Measurements from ENCODE around the gene MAN1A2.
A peak's percentile ranks its signal among the peaks of the same experiment; 100 is the strongest.
"Not testable (repeated sequence)": the region's sequence is repeated elsewhere in the genome, so short reads cannot be mapped to it uniquely, and the experiment has no call there.

MAN1A2 gene

GRCh38 chr1:117501281-117501680 lies 134.0 kb downstream of the MAN1A2 start:
- DNase-seq: no peak

GRCh38 chr1:117511273-117511672 lies 144.0 kb downstream of the MAN1A2 start:
- DNase-seq: no peak

GRCh38 chr1:117512728-117513321 lies 145.6 kb downstream of the MAN1A2 start:
- DNase-seq: no peak

GRCh38 chr1:117523111-117523510 lies 155.9 kb downstream of the MAN1A2 start:
- DNase-seq: no peak

GRCh38 chr1:117527074-117527473 lies 159.8 kb downstream of the MAN1A2 start:
- no peak for DNase-seq

GRCh38 chr1:117527566-117528102 lies 160.4 kb downstream of the MAN1A2 start:
- DNase-seq: no peak

GRCh38 chr1:117529683-117530082 lies 162.4 kb downstream of the MAN1A2 start:
- DNase-seq: no peak

GRCh38 chr1:117531222-117531621 lies 164.0 kb downstream of the MAN1A2 start:
- DNase-seq: no peak

- peak; percentile 40 for DNase-seq
Observed at GRCh38 chr1:117534995-117535467, 167.8 kb downstream of the MAN1A2 start.

- DNase-seq: no peak
Observed at GRCh38 chr1:117535821-117536220, 168.6 kb downstream of the MAN1A2 start.

GRCh38 chr1:117537291-117537920 lies 170.2 kb downstream of the MAN1A2 start:
- DNase-seq: no peak

- DNase-seq: no peak
Observed at GRCh38 chr1:117540532-117540931, 173.3 kb downstream of the MAN1A2 start.

- DNase-seq: no peak
Observed at GRCh38 chr1:117541003-117541402, 173.8 kb downstream of the MAN1A2 start.

- no peak for DNase-seq
Observed at GRCh38 chr1:117541585-117541984, 174.3 kb downstream of the MAN1A2 start.

GRCh38 chr1:117544509-117545109 lies 177.4 kb downstream of the MAN1A2 start:
- no peak for DNase-seq

GRCh38 chr1:117546467-117546866 lies 179.2 kb downstream of the MAN1A2 start:
- no peak for DNase-seq

GRCh38 chr1:117553471-117553870 lies 186.2 kb downstream of the MAN1A2 start:
- no peak for DNase-seq

GRCh38 chr1:117555806-117556205 lies 188.6 kb downstream of the MAN1A2 start:
- no peak for DNase-seq

- DNase-seq: no peak
Observed at GRCh38 chr1:117556341-117556740, 189.1 kb downstream of the MAN1A2 start.

- no peak for DNase-seq
Observed at GRCh38 chr1:117556976-117557375, 189.7 kb downstream of the MAN1A2 start.

- DNase-seq: not testable (repeated sequence)
Observed at GRCh38 chr1:117558451-117558850, 191.2 kb downstream of the MAN1A2 start.

GRCh38 chr1:117559139-117559538 lies 191.9 kb downstream of the MAN1A2 start:
- DNase-seq: no peak

- DNase-seq: no peak
Observed at GRCh38 chr1:117559985-117560384, 192.7 kb downstream of the MAN1A2 start.

- DNase-seq: no peak
Observed at GRCh38 chr1:117561071-117561470, 193.8 kb downstream of the MAN1A2 start.

Measured in CD4-positive, alpha-beta T cell treated with Interleukin-15 for 1 hour (primary cell).